T-cell (primary cell): ENCODE results near the gene HTR3B. TPM values are rescaled to one million over a fixed set of nuclear protein-coding genes. Genes with fewer than 3 reads are reported as not detected.

Experiments
- ATAC-seq, 4 experiments: fragments of 200-7000 bp in 3 of 4; fragments of 150-1000 bp in 1 of 4; cut with Tn5 transposase; replicated peaks in 1 of 4; 1 replicate in 3 of 4; 2 replicates in 1 of 4; pipeline ENCODE4 v1.10.0; 2021; ENCODE audit warnings: moderate library complexity in 3 of 4, mild to moderate bottlenecking in 2 of 4, moderate number of reproducible peaks in 1 of 4
- CTCF ChIA-PET, 2 donors: fragments of 300-600 bp; sonication (Branson Sonifier 250); formaldehyde crosslinking; loops; one replicate each; lab custom pipeline; 2022; ENCODE audit warnings: antibody characterized with exemption in 2 of 2; lab: Charles Lee
- POLR2A ChIA-PET, 2 donors: fragments of 300-600 bp; sonication (Branson Sonifier 250); formaldehyde crosslinking; loops; one replicate each; lab custom pipeline; 2022; ENCODE audit warnings: antibody characterized with exemption in 2 of 2; lab: Charles Lee
- DNase-seq, 35 experiments: peaks; one replicate each; pipeline versions ENCODE4 v3.0.0 to v3.0.0-alpha.2; 2013 to 2023
- H3K27ac ChIP-seq: one replicate; pipeline ENCODE4 v1.5.1; 2013; ENCODE audit warnings: low read length
- H3K27me3 ChIP-seq, 2 experiments: replicated peaks in 1 of 2; 1 replicate in 1 of 2; 2 replicates in 1 of 2; pipeline versions ENCODE4 v1.6.1 to v1.7.0; 2013; ENCODE audit warnings: low read length in 1 of 2, mixed read lengths in 1 of 2; ENCODE audit not compliant: control insufficient read depth in 2 of 2, insufficient read depth in 2 of 2; ENCODE audit errors: extremely low read depth in 1 of 2
- H3K36me3 ChIP-seq, 2 donors: 1 replicate in 1 of 2; 2 replicates in 1 of 2; pipeline versions ENCODE4 v1.6.1 to v1.7.0; 2013; ENCODE audit warnings: low read length in 1 of 2; ENCODE audit not compliant: control insufficient read depth in 2 of 2, insufficient read depth in 1 of 2; ENCODE audit errors: extremely low read depth in 1 of 2
- H3K4me1 ChIP-seq, 2 experiments: 1 replicate in 1 of 2; 2 replicates in 1 of 2; pipeline versions ENCODE4 v1.6.1 to v1.7.0; 2013; ENCODE audit warnings: low read length in 2 of 2, mixed read lengths in 1 of 2; ENCODE audit not compliant: insufficient read depth in 2 of 2, control insufficient read depth in 1 of 2; ENCODE audit errors: extremely low read depth in 1 of 2
- H3K4me3 ChIP-seq, 2 donors: 1 replicate in 1 of 2; 2 replicates in 1 of 2; pipeline versions ENCODE4 v1.5.1 to v1.7.0; 2013; ENCODE audit warnings: mild to moderate bottlenecking in 2 of 2, low read length in 1 of 2, moderate library complexity in 1 of 2; ENCODE audit not compliant: control insufficient read depth in 1 of 2; ENCODE audit errors: extremely low read depth in 1 of 2
- H3K9me3 ChIP-seq: 2 replicates; pipeline ENCODE4 v1.7.0; 2013
- H3K27ac Mint-ChIP-seq, 2 donors: one replicate each; pipeline ENCODE4 v1.8.0; 2020 to 2021; ENCODE audit warnings: mild to moderate bottlenecking in 2 of 2, mixed read lengths in 2 of 2
- H3K27me3 Mint-ChIP-seq, 2 donors: one replicate each; pipeline ENCODE4 v1.8.0; 2021 to 2022; ENCODE audit warnings: mixed read lengths in 2 of 2
- H3K36me3 Mint-ChIP-seq: one replicate; pipeline ENCODE4 v1.8.0; 2021; ENCODE audit warnings: mixed read lengths
- H3K4me1 Mint-ChIP-seq, 3 donors: one replicate each; pipeline ENCODE4 v1.8.0; 2020 to 2022; ENCODE audit warnings: mixed read lengths in 3 of 3, mild to moderate bottlenecking in 1 of 3
- H3K4me3 Mint-ChIP-seq, 3 donors: one replicate each; pipeline ENCODE4 v1.8.0; 2020 to 2022; ENCODE audit warnings: mild to moderate bottlenecking in 3 of 3, mixed read lengths in 3 of 3, moderate library complexity in 3 of 3
- H3K9me3 Mint-ChIP-seq, 3 donors: one replicate each; pipeline ENCODE4 v1.8.0; 2020 to 2022; ENCODE audit warnings: mixed read lengths in 3 of 3
- WGBS: methylation state at CpG from one replicate; pipeline ENCODE4 v1.1.5; 2013; ENCODE audit warnings: missing lambda C conversion rate; ENCODE audit not compliant: insufficient coverage; 5-methylcytosine and 5-hydroxymethylcytosine counted together
- total RNA-seq, 35 experiments: library from RNA in 6 of 35; stranded (reverse) in 6 of 35; fragments of 120-200 nt in 1 of 35; gene quantifications; one replicate each; pipeline versions ENCODE4 v1.2.1 to v1.2.4 and lab custom pipeline; 2013 to 2026

HTR3B gene
- total RNA-seq = not detected
- total RNA-seq (2013) = not detected
- total RNA-seq (lab: John Stamatoyannopoulos, UW) = 0 to 0.08 (median 0) reads per million in 29 experiments

GRCh38 chr11:113904379-113905101 lies at the start of gene HTR3B:
Gene HTR3B, plus strand, starts transcription at chr11:113904796. Its CDS starts 138 bp downstream, at chr11:113904934.
- Histone ChIP-seq H3K4me3 (no peak within 1 kb of the TSS), H3K9me3 (no peaks in the 10 kb centered on the region), H3K27ac (no peak within 1 kb of the TSS), H3K4me1 (no peaks in the 10 kb centered on the region), H3K36me3 (no peaks in the 10 kb centered on the region), H3K27me3 (peaks cover 0 to 7% of the 10 kb centered on the region in 2 experiments)
- H3K27ac Mint-ChIP-seq = no peak within 1 kb of the TSS
- ChIA-PET CTCF (interaction anchor here (0.6 to 0.8 kb wide), 2 partner anchors 8 to 436 kb away, joined by 3 to 5 read pairs; no protein-coding TSS in a partner anchor), POLR2A (no interaction called here)
- no peaks in the 10 kb centered on the region for H3K36me3 Mint-ChIP-seq
- H3K4me3 Mint-ChIP-seq = no peak within 1 kb of the TSS
- ATAC-seq (no peak), DNase-seq (no peak)
- no peaks in the 10 kb centered on the region for H3K4me1 Mint-ChIP-seq
- H3K9me3 Mint-ChIP-seq = no peaks in the 10 kb centered on the region
- H3K27me3 Mint-ChIP-seq = peaks cover 0 to 22% of the 10 kb centered on the region in 2 donors
- 83% methylated on average over 4 of the region's 6 CpGs for WGBS

GRCh38 chr11:113855803-113856202 lies 48.8 kb upstream of the HTR3B start:
- H3K27me3 ChIP-seq = no peaks in the 10 kb centered on the region
- DNase-seq (no peak), ATAC-seq (no peak)
- Mint-ChIP-seq H3K9me3 (no peaks in the 10 kb centered on the region), H3K36me3 (peaks cover 23% of the 10 kb centered on the region), H3K4me3 (no peak overlapping the region), H3K27ac (no peak overlapping the region), H3K4me1 (peaks cover 9 to 17% (median 13%) of the 10 kb centered on the region in 3 donors), H3K27me3 (no peaks in the 10 kb centered on the region)
- CTCF ChIA-PET = no interaction called here
- H3K36me3 ChIP-seq = peaks cover 0 to 11% of the 10 kb centered on the region in 2 donors
- peaks cover 9 to 12% of the 10 kb centered on the region in 2 experiments for H3K4me1 ChIP-seq
- no peaks in the 10 kb centered on the region for H3K9me3 ChIP-seq
- WGBS = 100% methylated on average over 2 of the region's 6 CpGs
- no peak overlapping the region for H3K4me3 ChIP-seq
- POLR2A ChIA-PET = no interaction called here
- H3K27ac ChIP-seq = no peak overlapping the region

- H3K27ac ChIP-seq = no peak overlapping the region
- POLR2A ChIA-PET = interaction anchor here in 1 of 2 donors (0.5 kb wide), 1 partner anchor 32 kb away, joined by 3 read pairs; no protein-coding TSS in a partner anchor
- H3K27ac Mint-ChIP-seq = no peak overlapping the region
- no peak overlapping the region for H3K4me3 ChIP-seq
- H3K27me3 Mint-ChIP-seq = no peaks in the 10 kb centered on the region
- WGBS = 60% methylated on average over 1 of the region's 5 CpGs
- no peaks in the 10 kb centered on the region for H3K27me3 ChIP-seq
- no peak overlapping the region for H3K4me3 Mint-ChIP-seq
- DNase-seq (no peak), ATAC-seq (no peak)
- peaks cover 0 to 5% of the 10 kb centered on the region in 2 donors for H3K36me3 ChIP-seq
- H3K9me3 ChIP-seq = no peaks in the 10 kb centered on the region
- H3K4me1 ChIP-seq = peaks cover 9 to 18% of the 10 kb centered on the region in 2 experiments
- peaks cover 10% of the 10 kb centered on the region for H3K36me3 Mint-ChIP-seq
- CTCF ChIA-PET = interaction anchor here in 1 of 2 donors (0.6 kb wide), 1 partner anchor 204 kb away, joined by 4 read pairs; no protein-coding TSS in a partner anchor
- H3K9me3 Mint-ChIP-seq = no peaks in the 10 kb centered on the region
- H3K4me1 Mint-ChIP-seq = peaks cover 12 to 25% (median 21%) of the 10 kb centered on the region in 3 donors
Measured at GRCh38 chr11:113856966-113857759, 47.4 kb upstream of the HTR3B start.

- Mint-ChIP-seq H3K27ac (peak overlapping the region in 1 of 2 donors; percentile 71), H3K4me3 (peak overlapping the region in 1 of 3 donors; percentile 25), H3K9me3 (no peaks in the 10 kb centered on the region), H3K27me3 (no peaks in the 10 kb centered on the region), H3K4me1 (peaks cover 18 to 32% (median 27%) of the 10 kb centered on the region in 3 donors), H3K36me3 (peaks cover 11% of the 10 kb centered on the region)
- DNase-seq (peak in 1 of 35 experiments; percentile 22), ATAC-seq (peak in 1 of 4 experiments; percentile 42)
- Histone ChIP-seq H3K36me3 (no peaks in the 10 kb centered on the region), H3K27me3 (no peaks in the 10 kb centered on the region), H3K4me3 (no peak overlapping the region), H3K4me1 (peaks cover 12 to 24% of the 10 kb centered on the region in 2 experiments), H3K9me3 (no peaks in the 10 kb centered on the region), H3K27ac (no peak overlapping the region)
- POLR2A ChIA-PET = interaction anchor here in 1 of 2 donors (0.5 kb wide), 1 partner anchor 15 kb away, joined by 6 read pairs; no protein-coding TSS in a partner anchor
- CTCF ChIA-PET = interaction anchor here (0.5 to 0.6 kb wide), 2 partner anchors 355 to 491 kb away, joined by 3 to 4 read pairs; no protein-coding TSS in a partner anchor
Measured at GRCh38 chr11:113859665-113860064, 44.9 kb upstream of the HTR3B start.

- peaks cover 12 to 40% of the 10 kb centered on the region in 2 experiments for H3K4me1 ChIP-seq
- no peaks in the 10 kb centered on the region for H3K9me3 Mint-ChIP-seq
- peak in 2 of 35 experiments; percentile 8 to 17 for DNase-seq
- H3K27ac Mint-ChIP-seq = peak overlapping the region; percentile 4 to 59
- ChIA-PET POLR2A (no interaction called here), CTCF (interaction anchor here in 1 of 2 donors (0.6 to 0.7 kb wide), 2 partner anchors 9 to 17 kb away, joined by 3 read pairs; no protein-coding TSS in a partner anchor)
- H3K9me3 ChIP-seq = no peaks in the 10 kb centered on the region
- H3K36me3 Mint-ChIP-seq = peaks cover 22% of the 10 kb centered on the region
- H3K4me3 Mint-ChIP-seq = no peak overlapping the region
- peak overlapping the region; percentile 5 for H3K27ac ChIP-seq
- no peaks in the 10 kb centered on the region for H3K27me3 Mint-ChIP-seq
- peak in 3 of 4 experiments; percentile 52 to 87 (median 63) for ATAC-seq
- peaks cover 20 to 40% (median 31%) of the 10 kb centered on the region in 3 donors for H3K4me1 Mint-ChIP-seq
- no peak overlapping the region for H3K4me3 ChIP-seq
- H3K27me3 ChIP-seq = no peaks in the 10 kb centered on the region
- no peaks in the 10 kb centered on the region for H3K36me3 ChIP-seq
- 44% methylated on average over 5 of the region's 5 CpGs for WGBS
Measured at GRCh38 chr11:113862435-113862834, 42.2 kb upstream of the HTR3B start.

GRCh38 chr11:113864410-113864809 lies 40.2 kb upstream of the HTR3B start:
- Histone ChIP-seq H3K27me3 (no peaks in the 10 kb centered on the region), H3K27ac (no peak overlapping the region), H3K4me1 (peaks cover 13 to 45% of the 10 kb centered on the region in 2 experiments), H3K4me3 (no peak overlapping the region), H3K9me3 (no peaks in the 10 kb centered on the region), H3K36me3 (no peaks in the 10 kb centered on the region)
- CTCF ChIA-PET = no interaction called here
- Mint-ChIP-seq H3K36me3 (peaks cover 22% of the 10 kb centered on the region), H3K4me1 (peaks cover 27 to 44% (median 40%) of the 10 kb centered on the region in 3 donors), H3K27me3 (no peaks in the 10 kb centered on the region), H3K9me3 (no peaks in the 10 kb centered on the region), H3K4me3 (no peak overlapping the region), H3K27ac (no peak overlapping the region)
- ATAC-seq (no peak), DNase-seq (no peak)
- WGBS = 95% methylated on average over 2 of the region's 3 CpGs
- POLR2A ChIA-PET = no interaction called here
